Urothelium cell line (cell line): Measurements from ENCODE around the gene SPATA6.

Experiments used
- DNase-seq: peaks from one replicate; pipeline ENCODE4 v3.0.0; 2011; ENCODE audit warnings: low spot score, mixed read lengths
- FAIRE-seq: peaks from 2 replicates; lab custom pipeline; 2011; peaks lifted over from hg19 to GRCh38; lab: Jason Lieb, UNC

Gene SPATA6

DNA sequence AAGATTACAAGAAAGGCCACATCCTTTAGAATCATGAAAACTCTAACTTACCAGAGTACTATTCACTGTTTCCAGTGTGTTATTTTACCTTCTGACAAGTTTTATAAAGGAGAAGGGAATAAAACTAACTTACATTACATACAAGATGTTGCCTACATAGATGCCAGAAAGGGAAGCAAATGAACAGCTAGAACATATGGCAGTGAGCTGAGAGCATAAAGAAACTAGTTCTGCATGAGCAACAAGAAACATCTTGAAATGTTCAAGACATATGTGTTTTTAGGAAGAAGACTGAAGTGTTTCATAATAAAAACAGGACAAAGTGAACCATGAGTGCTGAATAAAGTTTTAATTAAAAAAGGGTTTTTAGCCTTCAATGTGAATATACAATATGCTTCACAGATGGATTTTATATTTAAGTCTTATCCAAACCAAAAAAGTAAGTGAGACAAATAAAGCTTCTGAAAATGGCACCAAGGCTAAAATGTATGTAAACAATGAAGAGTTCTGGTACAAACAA is 210.1 kb downstream of the SPATA6 start:
- DNase-seq (no peak), FAIRE-seq (no peak)

DNA sequence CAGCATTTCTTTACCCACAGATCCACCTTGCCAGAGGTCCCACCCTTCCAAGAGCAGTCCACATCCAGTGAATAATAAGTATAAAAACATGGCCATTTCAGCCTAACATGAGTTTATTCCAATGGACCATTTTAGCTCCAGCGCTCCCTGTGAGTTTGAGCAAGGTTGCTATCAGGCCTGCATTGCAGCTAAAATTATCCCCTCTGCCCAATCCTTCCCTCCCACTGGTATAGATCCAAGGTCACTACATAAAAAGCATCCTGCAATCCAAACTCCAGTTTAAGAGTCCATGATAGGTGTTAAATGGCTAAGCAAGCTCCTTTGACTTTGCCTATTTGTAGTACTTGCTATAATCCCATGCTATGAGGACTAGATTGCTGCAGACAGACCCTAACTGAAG is 213.9 kb downstream of the SPATA6 start:
- no peak for DNase-seq
- FAIRE-seq, result no peak

DNA sequence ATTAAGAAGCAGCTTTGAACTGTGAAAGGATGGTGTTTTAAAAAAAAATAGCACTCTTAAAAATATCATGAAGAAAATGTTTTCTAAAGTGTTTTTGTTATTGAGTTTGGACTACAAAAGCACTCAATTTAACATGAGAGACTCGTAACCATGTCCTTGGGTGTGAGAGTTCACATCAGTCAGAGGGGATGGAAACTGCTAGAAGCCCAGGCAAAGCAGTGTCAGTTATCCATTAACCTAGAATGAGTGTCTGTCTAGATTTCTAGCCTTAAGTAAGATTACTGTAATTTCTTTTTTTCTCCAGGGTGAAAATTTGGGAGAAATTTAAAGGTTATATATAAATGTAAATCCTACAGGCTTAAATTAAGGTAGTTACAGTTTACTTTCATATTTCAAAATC is 217.8 kb downstream of the SPATA6 start:
- no peak for DNase-seq
- FAIRE-seq, result no peak

DNA sequence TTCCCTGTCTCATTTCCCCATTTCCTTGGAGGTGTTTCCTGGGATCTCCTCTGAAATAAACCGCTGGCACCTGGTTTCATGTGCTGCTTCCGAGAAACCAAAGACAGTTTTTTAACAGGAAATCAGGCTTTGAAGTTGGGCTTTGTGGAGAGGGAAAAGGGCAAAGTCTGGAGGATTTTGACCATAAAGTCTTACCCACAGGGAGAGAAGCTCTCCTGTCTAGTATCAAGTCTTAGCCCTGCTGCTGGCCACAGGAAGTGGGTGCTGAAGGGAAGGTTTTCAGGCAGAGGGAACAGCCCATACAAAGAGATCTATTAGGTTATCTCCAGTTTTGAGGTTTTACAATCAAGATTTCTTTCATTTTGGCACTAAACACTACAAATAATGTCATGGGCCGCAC is 220.2 kb downstream of the SPATA6 start:
- DNase-seq (no peak), FAIRE-seq (no peak)

DNA sequence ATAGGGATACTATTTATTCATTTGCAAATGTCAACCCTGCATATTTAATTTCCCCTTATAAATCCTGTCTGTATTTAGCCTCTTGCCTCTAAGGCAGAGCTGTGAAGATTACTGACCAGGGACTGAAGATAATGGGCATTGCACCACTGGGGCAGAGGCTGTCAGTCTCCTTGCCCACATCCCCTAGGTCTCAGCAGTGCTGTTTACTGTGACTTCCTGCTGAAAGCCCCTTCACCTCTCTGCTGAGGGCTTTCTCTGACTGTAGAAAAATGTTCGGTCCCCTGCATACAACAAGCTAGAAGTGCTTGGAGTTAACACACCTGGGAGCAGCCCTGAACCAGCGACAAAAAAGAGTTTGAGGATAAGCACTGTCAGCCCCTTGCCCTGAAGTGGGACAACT is 220.7 kb downstream of the SPATA6 start:
- no peak for FAIRE-seq

DNA sequence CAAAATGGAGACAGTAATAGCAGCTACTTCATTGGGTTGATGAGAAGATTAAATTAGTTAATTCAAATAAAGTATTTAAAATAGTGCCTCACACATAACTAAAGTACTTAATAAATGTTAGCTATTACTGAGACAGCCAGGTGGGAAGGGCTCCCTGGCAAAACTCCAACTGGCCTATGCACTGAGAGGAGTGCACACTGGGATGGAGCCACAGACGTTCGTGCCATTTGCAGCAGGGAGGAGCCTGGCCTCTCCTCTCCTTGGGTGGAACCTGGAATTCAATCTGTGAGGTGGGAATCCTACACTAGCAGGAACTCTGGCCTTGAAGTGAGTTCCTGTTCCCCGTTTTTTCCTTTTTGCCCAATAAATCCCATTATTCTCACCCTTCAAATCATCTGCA is 221.4 kb downstream of the SPATA6 start:
- no peak for FAIRE-seq
- DNase-seq, result no peak

More for the DNA sequence above, 220.7 kb downstream of the SPATA6 start:
- no peak for DNase-seq

DNA sequence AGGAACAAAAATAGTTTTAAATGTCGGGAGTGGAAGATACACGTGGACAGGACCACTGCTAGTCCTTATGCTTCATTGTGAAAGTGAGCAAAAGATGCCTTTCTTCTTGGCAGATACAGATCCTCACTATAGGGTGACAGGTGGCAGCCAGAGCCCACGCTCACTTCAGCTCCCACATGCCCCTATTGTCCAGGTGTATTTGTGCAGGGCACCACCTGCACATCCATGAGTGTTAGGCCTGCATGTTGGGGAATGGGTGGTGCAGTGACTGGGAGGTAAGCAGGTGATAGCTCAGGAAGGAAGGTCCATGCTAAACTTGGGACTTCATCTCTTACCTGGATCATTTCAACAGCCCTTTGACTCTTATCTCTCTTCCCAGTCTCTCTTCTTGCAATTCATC is 222.1 kb downstream of the SPATA6 start:
- FAIRE-seq (no peak), DNase-seq (no peak)

DNA sequence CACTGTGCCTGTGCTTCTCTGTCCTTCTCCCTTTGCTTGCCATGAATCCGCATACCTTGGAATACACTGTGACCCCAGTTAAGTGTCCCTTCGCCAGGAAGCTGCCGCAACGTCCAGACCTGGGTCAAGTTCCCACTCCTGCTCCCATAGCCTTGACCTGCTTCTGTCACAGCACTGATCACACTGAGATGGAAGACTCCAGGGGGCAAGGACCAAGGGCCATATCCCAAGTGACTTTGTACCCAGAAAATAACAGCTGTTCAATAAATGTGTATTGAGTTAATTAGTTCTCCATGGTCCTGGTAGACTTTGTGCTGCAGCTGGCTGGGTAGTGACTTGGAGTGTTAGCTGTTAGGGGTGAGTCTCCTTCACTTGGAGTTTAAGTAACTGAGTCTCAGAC is 223.6 kb downstream of the SPATA6 start:
- DNase-seq, result no peak
- no peak for FAIRE-seq

DNA sequence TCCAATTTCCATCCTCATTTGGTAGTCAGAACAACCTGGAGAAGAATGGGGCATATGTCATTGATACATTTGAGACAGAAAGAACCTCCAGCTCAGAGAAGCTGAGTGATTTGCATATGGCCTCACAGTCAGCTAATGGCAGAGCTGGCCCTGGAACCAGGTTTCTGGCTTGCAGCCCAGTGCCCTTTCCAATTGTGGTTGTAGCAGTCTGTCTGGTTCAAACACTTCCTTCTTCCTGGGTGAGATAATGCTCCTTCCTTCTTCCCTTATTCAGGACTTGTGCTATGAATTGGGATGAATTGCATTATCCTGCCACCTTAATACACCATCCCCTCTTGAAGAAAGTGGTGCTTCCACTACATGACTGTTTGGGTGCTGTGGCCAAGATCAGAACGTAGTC is 225.3 kb downstream of the SPATA6 start:
- FAIRE-seq, result no peak
- no peak for DNase-seq
